ENCODE data around the gene SNRNP70. TPM values are rescaled to one million over a fixed set of nuclear protein-coding genes. Genes with fewer than 3 reads are reported as not detected.

The SNRNP70 gene
- total and polyA plus RNA-seq, 2 of the 13 experiments (the other 11 are each of a cell fraction or from before 2014, with no cell fraction given), result 150 to 210 TPM

DNA sequence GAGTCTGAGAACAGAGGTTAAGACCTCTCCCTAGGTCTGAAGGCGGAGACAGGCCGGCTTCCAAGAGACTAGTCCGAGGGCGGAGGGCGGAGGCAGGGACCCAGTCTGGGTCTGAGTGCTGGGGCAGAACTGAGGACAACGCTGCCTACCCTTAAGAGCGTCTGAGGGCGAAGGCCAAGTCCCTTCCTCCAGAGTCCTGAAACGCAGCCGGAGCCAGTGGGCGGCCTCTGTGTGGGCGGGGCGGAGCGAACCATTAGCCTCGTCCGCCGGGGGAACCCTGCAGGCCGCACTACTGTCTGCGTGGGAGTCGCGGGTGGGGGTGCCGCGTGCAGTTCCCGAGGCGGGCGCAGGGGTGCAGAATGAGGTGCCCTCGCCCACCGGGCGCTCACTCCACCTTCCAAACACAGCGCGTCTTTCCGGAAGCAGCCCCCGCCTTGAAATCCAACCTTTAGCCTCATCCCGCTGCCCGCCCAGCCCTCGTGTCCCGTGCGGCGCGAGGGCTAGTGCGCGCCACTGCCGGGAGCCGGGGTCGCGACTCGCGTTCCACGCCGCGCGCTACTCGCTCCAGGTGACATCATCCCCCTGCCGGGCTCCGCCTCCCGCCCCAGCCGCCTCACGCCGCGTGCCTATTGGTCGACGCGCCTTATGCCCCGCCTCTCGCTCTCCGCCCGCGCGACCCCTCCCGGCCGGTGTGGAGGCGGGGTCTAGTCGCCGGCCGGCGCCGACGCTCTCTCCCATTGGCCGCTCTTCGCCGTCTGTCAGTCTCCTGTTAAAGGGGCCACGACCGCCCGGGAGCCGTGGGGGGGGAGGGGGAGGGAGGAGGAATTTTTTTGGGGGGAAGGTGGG lies 33.5 kb downstream of the SNRNP70 start, which contains the start of gene C19orf73 (continued):
- TF ChIP-seq, protein P1, sequence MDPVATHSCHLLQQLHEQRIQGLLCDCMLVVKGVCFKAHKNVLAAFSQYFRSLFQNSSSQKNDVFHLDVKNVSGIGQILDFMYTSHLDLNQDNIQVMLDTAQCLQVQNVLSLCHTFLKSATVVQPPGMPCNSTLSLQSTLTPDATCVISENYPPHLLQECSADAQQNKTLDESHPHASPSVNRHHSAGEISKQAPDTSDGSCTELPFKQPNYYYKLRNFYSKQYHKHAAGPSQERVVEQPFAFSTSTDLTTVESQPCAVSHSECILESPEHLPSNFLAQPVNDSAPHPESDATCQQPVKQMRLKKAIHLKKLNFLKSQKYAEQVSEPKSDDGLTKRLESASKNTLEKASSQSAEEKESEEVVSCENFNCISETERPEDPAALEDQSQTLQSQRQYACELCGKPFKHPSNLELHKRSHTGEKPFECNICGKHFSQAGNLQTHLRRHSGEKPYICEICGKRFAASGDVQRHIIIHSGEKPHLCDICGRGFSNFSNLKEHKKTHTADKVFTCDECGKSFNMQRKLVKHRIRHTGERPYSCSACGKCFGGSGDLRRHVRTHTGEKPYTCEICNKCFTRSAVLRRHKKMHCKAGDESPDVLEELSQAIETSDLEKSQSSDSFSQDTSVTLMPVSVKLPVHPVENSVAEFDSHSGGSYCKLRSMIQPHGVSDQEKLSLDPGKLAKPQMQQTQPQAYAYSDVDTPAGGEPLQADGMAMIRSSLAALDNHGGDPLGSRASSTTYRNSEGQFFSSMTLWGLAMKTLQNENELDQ (CRISPR knock-in tag; IDR thresholded peaks at IDR 0.05; ENCODE audit: borderline replicate concordance), result no peak
- TF ChIP-seq ZNF768 (CRISPR knock-in tag; IDR thresholded peaks at IDR 0.05) (peak; percentile 54; the same call in 1 of the 2 replicates), ELF1 (CRISPR knock-in tag; IDR thresholded peaks at IDR 0.05) (no peak), ZNF776 (CRISPR knock-in tag; IDR thresholded peaks at IDR 0.05) (peak; percentile 78; the same call in 1 of the 2 replicates), ZNF335 (CRISPR knock-in tag; IDR thresholded peaks at IDR 0.05) (no peak; the same call in 1 of the 2 replicates), STAG1 (CRISPR knock-in tag; IDR thresholded peaks at IDR 0.05) (no peak), SOX5 (CRISPR knock-in tag; IDR thresholded peaks at IDR 0.05; ENCODE audit: borderline replicate concordance) (peak; percentile 23; the same call in 1 of the 2 replicates)
- TF ChIP-seq, protein P2, sequence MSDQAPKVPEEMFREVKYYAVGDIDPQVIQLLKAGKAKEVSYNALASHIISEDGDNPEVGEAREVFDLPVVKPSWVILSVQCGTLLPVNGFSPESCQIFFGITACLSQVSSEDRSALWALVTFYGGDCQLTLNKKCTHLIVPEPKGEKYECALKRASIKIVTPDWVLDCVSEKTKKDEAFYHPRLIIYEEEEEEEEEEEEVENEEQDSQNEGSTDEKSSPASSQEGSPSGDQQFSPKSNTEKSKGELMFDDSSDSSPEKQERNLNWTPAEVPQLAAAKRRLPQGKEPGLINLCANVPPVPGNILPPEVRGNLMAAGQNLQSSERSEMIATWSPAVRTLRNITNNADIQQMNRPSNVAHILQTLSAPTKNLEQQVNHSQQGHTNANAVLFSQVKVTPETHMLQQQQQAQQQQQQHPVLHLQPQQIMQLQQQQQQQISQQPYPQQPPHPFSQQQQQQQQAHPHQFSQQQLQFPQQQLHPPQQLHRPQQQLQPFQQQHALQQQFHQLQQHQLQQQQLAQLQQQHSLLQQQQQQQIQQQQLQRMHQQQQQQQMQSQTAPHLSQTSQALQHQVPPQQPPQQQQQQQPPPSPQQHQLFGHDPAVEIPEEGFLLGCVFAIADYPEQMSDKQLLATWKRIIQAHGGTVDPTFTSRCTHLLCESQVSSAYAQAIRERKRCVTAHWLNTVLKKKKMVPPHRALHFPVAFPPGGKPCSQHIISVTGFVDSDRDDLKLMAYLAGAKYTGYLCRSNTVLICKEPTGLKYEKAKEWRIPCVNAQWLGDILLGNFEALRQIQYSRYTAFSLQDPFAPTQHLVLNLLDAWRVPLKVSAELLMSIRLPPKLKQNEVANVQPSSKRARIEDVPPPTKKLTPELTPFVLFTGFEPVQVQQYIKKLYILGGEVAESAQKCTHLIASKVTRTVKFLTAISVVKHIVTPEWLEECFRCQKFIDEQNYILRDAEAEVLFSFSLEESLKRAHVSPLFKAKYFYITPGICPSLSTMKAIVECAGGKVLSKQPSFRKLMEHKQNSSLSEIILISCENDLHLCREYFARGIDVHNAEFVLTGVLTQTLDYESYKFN (CRISPR knock-in tag; conservative IDR thresholded peaks at IDR 0.05), result peak; percentile 62
- TF ChIP-seq, protein P3, sequence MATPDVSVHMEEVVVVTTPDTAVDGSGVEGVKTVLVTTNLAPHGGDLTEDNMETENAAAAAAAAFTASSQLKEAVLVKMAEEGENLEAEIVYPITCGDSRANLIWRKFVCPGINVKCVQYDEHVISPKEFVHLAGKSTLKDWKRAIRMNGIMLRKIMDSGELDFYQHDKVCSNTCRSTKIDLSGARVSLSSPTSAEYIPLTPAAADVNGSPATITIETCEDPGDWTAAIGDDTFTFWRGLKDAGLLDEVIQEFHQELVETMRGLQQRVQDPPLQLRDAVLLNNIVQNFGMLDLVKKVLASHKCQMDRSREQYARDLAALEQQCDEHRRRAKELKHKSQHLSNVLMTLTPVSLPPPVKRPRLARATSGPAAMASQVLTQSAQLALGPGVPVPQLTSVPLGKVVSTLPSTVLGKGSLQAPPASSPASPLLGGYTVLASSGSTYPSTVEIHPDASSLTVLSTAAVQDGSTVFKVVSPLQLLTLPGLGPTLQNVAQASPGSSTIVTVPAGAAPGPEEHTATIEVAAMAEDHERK (CRISPR knock-in tag; IDR thresholded peaks at IDR 0.05; ENCODE audit: low read depth), result 0 out of 2 replicates have a peak, but pooled peaks have one; percentile 19
- TF ChIP-seq, protein P4, sequence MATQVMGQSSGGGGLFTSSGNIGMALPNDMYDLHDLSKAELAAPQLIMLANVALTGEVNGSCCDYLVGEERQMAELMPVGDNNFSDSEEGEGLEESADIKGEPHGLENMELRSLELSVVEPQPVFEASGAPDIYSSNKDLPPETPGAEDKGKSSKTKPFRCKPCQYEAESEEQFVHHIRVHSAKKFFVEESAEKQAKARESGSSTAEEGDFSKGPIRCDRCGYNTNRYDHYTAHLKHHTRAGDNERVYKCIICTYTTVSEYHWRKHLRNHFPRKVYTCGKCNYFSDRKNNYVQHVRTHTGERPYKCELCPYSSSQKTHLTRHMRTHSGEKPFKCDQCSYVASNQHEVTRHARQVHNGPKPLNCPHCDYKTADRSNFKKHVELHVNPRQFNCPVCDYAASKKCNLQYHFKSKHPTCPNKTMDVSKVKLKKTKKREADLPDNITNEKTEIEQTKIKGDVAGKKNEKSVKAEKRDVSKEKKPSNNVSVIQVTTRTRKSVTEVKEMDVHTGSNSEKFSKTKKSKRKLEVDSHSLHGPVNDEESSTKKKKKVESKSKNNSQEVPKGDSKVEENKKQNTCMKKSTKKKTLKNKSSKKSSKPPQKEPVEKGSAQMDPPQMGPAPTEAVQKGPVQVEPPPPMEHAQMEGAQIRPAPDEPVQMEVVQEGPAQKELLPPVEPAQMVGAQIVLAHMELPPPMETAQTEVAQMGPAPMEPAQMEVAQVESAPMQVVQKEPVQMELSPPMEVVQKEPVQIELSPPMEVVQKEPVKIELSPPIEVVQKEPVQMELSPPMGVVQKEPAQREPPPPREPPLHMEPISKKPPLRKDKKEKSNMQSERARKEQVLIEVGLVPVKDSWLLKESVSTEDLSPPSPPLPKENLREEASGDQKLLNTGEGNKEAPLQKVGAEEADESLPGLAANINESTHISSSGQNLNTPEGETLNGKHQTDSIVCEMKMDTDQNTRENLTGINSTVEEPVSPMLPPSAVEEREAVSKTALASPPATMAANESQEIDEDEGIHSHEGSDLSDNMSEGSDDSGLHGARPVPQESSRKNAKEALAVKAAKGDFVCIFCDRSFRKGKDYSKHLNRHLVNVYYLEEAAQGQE (IDR thresholded peaks at IDR 0.05; ENCODE audit: borderline replicate concordance in 1 of 2, low read depth in 1 of 2, low read length in 2 of 2), result peak in 1 of 2 experiments; percentile 55; a peak in 2 of 4 replicates
- TF ChIP-seq, protein P5, sequence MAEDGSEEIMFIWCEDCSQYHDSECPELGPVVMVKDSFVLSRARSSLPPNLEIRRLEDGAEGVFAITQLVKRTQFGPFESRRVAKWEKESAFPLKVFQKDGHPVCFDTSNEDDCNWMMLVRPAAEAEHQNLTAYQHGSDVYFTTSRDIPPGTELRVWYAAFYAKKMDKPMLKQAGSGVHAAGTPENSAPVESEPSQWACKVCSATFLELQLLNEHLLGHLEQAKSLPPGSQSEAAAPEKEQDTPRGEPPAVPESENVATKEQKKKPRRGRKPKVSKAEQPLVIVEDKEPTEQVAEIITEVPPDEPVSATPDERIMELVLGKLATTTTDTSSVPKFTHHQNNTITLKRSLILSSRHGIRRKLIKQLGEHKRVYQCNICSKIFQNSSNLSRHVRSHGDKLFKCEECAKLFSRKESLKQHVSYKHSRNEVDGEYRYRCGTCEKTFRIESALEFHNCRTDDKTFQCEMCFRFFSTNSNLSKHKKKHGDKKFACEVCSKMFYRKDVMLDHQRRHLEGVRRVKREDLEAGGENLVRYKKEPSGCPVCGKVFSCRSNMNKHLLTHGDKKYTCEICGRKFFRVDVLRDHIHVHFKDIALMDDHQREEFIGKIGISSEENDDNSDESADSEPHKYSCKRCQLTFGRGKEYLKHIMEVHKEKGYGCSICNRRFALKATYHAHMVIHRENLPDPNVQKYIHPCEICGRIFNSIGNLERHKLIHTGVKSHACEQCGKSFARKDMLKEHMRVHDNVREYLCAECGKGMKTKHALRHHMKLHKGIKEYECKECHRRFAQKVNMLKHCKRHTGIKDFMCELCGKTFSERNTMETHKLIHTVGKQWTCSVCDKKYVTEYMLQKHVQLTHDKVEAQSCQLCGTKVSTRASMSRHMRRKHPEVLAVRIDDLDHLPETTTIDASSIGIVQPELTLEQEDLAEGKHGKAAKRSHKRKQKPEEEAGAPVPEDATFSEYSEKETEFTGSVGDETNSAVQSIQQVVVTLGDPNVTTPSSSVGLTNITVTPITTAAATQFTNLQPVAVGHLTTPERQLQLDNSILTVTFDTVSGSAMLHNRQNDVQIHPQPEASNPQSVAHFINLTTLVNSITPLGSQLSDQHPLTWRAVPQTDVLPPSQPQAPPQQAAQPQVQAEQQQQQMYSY (CRISPR knock-in tag; IDR thresholded peaks at IDR 0.05), result 0 out of 2 replicates have a peak, but pooled peaks have one; percentile 29
